SW 1271 (cell line): ENCODE data around the gene ARHGEF16.

Experiments used
- DNase-seq, 2 experiments: peaks; one replicate each; lab custom pipeline; 2025; lab: John Stamatoyannopoulos, UW

The ARHGEF16 gene

GRCh38 chr1:3502641-3503524, 48.4 kb downstream of the ARHGEF16 start:
- no peak for DNase-seq

- DNase-seq = no peak
Measured at GRCh38 chr1:3503525-3503886, 49.0 kb downstream of the ARHGEF16 start.

- peak; percentile 61 to 71 for DNase-seq
Measured at GRCh38 chr1:3504151-3504821, 49.8 kb downstream of the ARHGEF16 start.

GRCh38 chr1:3504822-3505153, 50.3 kb downstream of the ARHGEF16 start:
- DNase-seq = no peak

- no peak for DNase-seq
Measured at GRCh38 chr1:3505161-3505560, 50.7 kb downstream of the ARHGEF16 start.

- no peak for DNase-seq
Measured at GRCh38 chr1:3506041-3506440, 51.6 kb downstream of the ARHGEF16 start.

GRCh38 chr1:3506943-3507342, 52.5 kb downstream of the ARHGEF16 start:
- DNase-seq = no peak

- no peak for DNase-seq
Measured at GRCh38 chr1:3507636-3508275, 53.3 kb downstream of the ARHGEF16 start.

- no peak for DNase-seq
Measured at GRCh38 chr1:3508757-3509415, 54.4 kb downstream of the ARHGEF16 start.

- no peak for DNase-seq
Measured at GRCh38 chr1:3509721-3510120, 55.3 kb downstream of the ARHGEF16 start.

- no peak for DNase-seq
Measured at GRCh38 chr1:3510136-3510955, 55.9 kb downstream of the ARHGEF16 start.

GRCh38 chr1:3510956-3511250, 56.4 kb downstream of the ARHGEF16 start:
- no peak for DNase-seq

GRCh38 chr1:3511306-3511705, 56.8 kb downstream of the ARHGEF16 start:
- DNase-seq = no peak

GRCh38 chr1:3511856-3512255, 57.4 kb downstream of the ARHGEF16 start:
- DNase-seq = no peak

GRCh38 chr1:3514404-3514803, 59.9 kb downstream of the ARHGEF16 start:
- no peak for DNase-seq

GRCh38 chr1:3515272-3515671, 60.8 kb downstream of the ARHGEF16 start:
- DNase-seq = no peak

- no peak for DNase-seq
Measured at GRCh38 chr1:3515774-3516480, 61.5 kb downstream of the ARHGEF16 start.

- no peak for DNase-seq
Measured at GRCh38 chr1:3516481-3516869, 62.0 kb downstream of the ARHGEF16 start.

GRCh38 chr1:3516911-3517675, 62.6 kb downstream of the ARHGEF16 start:
- no peak for DNase-seq

- DNase-seq = no peak
Measured at GRCh38 chr1:3518256-3518655, 63.8 kb downstream of the ARHGEF16 start.
